Measurements from ENCODE around the gene SHC2.
"Not testable (repeated sequence)": the region's sequence is repeated elsewhere in the genome, so short reads cannot be mapped to it uniquely, and the experiment has no call there.

DNA sequence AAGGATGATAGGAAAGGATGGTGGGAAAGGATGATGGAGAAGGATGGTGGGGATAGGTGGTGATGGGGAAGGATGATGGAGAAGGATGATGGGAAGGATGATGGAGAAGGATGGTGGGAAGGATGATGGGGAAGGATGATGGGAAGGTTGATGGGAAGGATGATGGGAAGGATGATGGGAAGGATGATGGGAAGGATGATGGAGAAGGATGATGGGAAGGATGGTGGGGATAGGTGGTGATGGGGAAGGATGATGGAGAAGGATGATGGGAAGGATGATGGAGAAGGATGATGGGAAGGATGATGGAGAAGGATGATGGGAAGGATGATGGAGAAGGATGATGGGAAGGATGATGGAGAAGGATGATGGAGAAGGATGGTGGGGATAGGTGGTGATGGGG is 67.3 kb downstream of the SHC2 start:
- not testable (repeated sequence) for TF ChIP-seq CTCF (IDR thresholded peaks at IDR 0.05; ENCODE audit: low read depth, low read length, poor library complexity, severe bottlenecking); EZH2phosphoT487 (IDR thresholded peaks at IDR 0.05; ENCODE audit: borderline replicate concordance, low read length)
